Stimulated activated CD8-positive, alpha-beta memory T cell treated with anti-CD3 and anti-CD28 coated beads, Interleukin-12 subunit alpha, Interleukin-12 subunit beta, amount 100 ng/mL, for 1 hour (primary cell): Measurements from ENCODE around the gene TBC1D22A.
"Not testable (repeated sequence)": the region's sequence is repeated elsewhere in the genome, so short reads cannot be mapped to it uniquely, and the experiment has no call there.

Experiments used
- DNase-seq: peaks from one replicate; pipeline ENCODE4 v3.0.0-alpha.2; 2020; ENCODE audit warnings: low read depth

TBC1D22A gene

GRCh38 chr22:47157486-47158270 lies 395.2 kb downstream of the TBC1D22A start:
- no peak for DNase-seq

GRCh38 chr22:47158457-47158856 lies 396.0 kb downstream of the TBC1D22A start:
- DNase-seq: no peak

DNA sequence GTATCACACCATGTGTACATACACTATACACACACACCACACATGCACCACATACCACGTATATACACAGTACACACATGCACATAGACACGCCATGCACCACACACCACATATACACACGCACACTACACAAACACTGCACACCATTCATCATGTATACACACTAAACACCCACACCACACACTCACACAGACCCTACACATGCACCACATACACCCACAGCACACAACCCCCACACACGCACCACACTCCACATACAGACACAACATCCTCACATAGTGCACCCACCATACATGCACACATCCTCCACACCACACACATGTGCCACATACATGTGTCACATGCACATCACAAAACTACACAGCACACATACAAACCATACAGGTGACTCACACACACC lies 397.1 kb downstream of the TBC1D22A start:
- DNase-seq: no peak

- no peak for DNase-seq
These were observed 397.7 kb downstream of the TBC1D22A start for GRCh38 chr22:47160141-47160541.

DNA sequence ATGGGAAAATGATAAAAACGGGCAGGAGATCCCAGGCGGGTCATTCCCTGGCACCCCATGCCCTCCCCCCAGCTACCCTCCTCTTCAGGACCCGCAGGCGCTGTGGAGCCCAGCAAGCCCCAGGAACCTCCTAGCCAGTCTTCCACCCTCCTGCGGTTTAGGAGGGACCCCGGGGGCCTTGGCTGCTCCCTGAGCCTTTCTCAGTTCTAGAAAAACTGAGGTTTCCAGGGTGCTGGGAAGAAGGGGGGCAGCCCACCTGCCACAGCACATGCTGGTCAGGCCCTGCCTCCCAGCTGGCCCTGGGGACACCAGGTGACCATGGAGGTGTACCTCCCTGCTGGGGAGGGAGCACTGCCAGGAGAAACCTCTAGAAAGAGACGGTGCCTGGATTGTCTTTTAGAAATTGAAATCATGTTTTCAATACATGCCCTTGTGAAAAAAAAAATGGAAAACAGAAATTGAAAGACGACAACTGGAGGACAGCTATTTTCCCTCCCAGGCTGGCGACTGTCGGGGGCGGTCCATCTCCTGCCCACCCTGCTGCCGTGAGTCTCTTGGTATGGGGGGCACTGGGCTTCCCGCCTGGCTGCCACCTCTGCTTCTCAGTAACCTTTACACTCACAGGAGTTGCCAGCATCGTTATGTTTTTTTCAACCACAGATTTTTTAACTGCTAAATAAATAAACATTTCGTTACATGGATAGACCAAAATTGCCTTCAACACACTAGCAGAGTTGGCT lies 398.5 kb downstream of the TBC1D22A start:
- no peak for DNase-seq

- DNase-seq: no peak
These were observed 399.2 kb downstream of the TBC1D22A start for GRCh38 chr22:47161631-47162030.

GRCh38 chr22:47162865-47163264 lies 400.4 kb downstream of the TBC1D22A start:
- no peak for DNase-seq

DNA sequence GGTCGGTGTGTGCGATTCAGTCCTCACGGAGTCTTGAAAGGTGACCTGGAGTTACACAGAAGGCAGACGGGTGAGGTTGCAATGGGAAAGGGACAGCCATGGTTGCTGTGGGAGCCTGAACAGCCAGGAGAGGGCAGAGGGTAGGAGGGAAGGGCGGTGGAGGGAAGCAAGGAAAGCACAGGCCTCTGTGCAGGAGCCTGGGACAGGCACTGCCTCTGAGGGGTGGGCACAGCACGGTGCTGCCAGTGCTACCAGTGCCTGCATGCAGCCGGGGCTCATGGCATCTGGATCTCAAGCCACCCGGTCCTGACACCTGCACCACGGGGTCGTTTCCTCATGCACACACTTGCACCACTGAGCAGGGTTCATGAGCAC lies 401.0 kb downstream of the TBC1D22A start:
- no peak for DNase-seq

DNA sequence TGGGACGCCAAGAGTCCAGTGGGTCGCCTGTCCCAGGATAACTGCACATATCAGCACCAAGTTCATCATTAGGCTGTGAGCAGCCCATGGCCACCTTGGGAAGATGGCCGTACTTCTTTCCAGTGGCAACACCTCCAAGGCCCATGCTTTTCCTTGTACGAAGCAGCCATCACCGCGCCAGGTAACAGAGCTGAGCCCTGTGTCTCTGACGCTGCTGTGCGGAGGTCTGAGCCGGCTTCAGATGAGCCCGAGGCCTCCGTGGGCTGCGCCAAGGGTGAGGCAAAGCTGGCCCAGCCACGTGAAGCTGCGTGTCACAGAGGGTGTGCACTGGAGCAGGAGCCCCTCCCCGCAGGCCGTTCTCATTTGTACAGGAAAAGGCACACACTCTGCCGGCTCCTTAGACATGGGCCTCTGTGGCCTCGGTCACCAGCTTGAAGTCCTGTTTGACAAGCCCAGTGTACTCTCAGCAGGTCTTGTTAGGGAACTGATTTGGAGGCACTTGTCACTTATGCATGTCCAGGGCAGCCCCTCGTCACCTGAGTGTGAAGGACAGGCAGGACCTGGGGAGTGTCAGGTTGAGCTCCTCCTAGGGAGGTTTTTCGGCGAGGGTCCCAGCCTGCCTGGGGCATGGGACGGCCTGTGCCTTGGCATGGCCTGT lies 401.5 kb downstream of the TBC1D22A start:
- no peak for DNase-seq

- no peak for DNase-seq
These were observed 402.3 kb downstream of the TBC1D22A start for GRCh38 chr22:47164514-47165337.

DNA sequence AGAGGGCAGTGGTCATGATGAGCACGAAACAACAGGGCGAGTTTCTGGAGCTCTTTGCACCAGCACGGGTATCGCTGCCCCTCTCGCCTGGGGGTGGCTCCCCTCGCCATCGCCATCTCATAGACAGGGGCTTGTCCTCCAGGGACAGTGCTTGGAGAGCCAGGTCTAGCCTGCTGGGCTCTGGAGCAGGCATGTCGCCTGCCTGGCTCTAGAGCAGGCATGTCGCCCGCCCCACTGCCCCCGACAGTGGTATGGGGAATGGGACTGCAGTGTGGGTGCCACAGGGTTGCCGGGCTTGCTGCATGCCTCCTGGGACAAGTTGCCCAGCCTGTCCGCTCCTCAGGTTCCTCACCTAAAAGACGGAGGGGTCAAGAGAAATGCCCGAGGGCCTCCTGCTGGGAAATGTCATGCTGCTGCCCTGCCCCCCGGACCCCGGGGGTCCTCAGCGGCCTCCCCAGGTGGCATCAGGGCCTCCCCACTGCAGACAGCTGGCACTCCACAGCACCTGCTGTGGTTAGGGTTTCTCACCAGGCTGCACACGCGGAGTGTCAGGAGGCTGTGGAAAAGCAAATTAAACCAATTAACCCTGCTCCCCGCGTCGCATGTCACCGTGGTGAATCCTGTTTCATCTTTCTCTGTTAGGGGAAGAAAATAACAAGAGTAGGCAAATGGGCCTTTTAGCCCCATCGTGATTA lies 403.0 kb downstream of the TBC1D22A start:
- no peak for DNase-seq

- DNase-seq: no peak
These were observed 403.6 kb downstream of the TBC1D22A start for GRCh38 chr22:47166033-47166404.

DNA sequence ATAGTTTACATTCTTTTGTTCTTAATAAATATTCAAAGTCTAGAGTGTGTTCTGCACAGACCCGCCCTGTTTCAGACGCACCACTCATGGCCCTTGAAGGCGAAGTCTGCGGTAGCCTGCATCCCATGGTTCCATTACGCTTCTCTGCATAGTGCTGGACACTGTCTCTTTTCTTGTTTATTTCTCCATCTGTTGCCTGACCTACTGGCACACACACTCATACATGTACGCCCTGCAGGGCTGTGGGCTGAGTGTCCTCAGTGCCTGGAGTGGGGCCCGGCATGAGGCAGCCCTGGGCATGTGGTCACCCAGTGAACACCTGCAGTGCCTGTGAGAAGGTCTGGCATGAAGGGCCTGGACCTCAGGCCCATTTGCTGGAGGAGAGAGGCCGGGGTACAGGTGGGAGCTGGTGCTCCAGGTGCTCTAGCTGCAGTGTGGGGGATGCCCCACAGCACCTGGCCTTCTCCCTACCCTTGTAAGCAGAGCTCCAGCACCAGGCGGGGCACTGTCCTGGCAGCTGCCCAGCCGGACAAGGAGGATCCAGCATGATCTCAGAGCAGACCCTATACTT lies 404.1 kb downstream of the TBC1D22A start:
- DNase-seq: no peak

GRCh38 chr22:47167056-47167455 lies 404.6 kb downstream of the TBC1D22A start:
- DNase-seq: no peak

GRCh38 chr22:47167921-47168320 lies 405.5 kb downstream of the TBC1D22A start:
- DNase-seq: not testable (repeated sequence)

- no peak for DNase-seq
These were observed 406.0 kb downstream of the TBC1D22A start for GRCh38 chr22:47168441-47168840.

DNA sequence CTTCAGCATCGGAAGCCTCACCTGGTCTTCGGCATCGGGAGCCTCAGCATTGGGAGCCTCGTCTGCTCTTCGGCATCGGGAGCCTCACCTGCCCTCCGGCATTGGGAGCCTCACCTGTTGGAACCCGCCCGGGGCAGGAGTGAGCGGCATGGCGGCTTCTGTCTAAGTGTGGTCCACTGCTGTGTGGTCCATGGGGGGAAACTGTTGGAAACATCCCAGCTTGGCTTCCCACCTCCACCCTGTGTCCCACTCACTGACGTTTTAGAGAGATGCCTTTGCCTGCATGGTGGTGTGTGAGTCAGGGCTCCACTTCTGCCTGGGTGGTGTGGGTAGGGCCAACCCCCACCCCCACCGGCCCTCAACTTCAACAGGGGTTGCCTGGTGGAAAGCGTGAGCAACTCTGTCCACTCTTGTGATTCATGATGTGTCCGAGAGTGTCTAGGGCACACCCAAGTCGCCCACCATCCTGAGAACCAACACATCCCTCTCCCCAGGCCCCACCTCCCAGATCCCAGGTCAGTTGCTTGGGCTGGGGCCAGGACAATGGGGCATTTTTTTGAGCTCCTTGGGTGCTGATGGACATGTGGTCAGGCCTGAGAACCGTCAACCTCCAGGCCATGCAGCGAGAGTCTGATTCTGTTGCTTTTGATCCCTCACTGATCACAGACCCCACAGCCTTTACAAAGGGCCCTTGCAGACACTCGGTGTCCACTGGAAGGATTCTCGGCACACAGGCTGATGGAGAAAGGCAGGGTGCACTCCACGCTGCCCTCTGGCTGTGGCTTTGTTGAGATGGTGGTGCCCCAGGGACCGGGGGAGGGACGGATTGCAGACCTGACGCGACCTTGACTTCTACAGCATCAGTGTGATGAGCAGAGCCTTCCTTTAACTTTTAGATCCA lies 406.7 kb downstream of the TBC1D22A start:
- DNase-seq: no peak

DNA sequence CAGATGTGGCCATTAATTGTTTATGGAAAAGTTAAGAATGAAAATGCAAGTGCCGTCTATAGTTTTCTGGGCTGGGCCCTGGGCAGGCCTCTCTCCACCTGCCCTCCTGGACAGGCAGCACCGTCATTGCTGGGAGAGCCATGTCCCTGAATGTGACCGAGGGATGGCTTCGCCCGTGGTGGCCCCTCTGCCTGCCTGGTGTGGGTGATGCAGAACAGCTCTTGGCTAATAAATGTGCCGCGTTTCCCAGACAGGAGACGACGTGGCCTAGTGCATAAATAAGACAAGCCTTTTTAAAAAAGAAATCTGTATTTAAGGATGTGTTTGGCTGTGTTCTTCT lies 407.3 kb downstream of the TBC1D22A start:
- DNase-seq: no peak

- not testable (repeated sequence) for DNase-seq
These were observed 408.3 kb downstream of the TBC1D22A start for GRCh38 chr22:47170511-47171440.
